Measurements from ENCODE around the gene BAZ2A. TPM values are rescaled to one million over a fixed set of nuclear protein-coding genes. Genes with fewer than 3 reads are reported as not detected.

Gene BAZ2A
- polyA plus RNA-seq, 1 experiment: 65.1 TPM

DNA sequence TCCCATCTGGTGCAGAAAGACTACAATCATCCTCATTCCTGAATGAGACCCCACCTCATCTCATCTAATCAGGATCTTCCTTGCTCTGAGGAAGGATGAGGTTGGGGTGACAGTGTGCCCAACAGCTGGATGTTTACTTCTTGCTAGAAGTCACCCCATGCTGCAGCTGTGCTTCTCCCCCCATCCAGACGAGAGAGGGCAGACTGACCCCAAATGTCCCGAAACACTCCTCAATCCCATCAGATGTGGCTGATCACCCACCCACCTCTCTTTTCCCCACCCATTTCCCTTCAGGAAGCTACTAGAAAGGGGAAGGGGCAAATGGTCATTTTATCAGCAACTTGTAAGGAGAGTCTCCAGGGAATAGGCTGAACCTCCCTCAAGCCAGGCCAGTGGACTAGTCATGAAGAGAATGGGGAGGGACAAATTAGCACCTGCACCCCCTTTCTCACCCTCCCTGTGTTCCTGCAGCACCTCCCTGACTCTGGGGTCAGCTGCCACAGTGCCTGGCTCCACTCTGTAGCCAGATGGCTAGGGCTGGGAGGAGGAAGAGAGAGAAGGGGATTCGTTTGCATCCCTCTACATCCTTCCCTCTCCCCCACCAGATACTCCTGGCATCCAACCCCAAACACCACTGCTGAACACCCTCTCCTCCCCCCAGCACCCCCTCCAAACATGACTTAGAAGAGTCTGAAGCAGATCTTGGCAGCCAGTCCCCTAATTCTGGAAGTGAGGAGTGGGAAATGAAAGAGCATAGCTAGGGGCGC, 2.8 kb upstream of the BAZ2A start:
- DNase-seq (ENCODE audit: low read depth): no peak
- H3K27me3 ChIP-seq (ENCODE audit: control insufficient read depth, insufficient read depth, low read length): no peaks in the 10 kb centered on the region
- POLR2A ChIA-PET: no interaction called here
- peaks cover 2% of the 10 kb centered on the region; the same call in 1 of the 2 replicates for H3K36me3 ChIP-seq (ENCODE audit: control insufficient read depth, insufficient read depth, low read length)
- CTCF ChIA-PET: interaction anchor here (0.9 to 5.2 kb wide), 4 partner anchors 22 to 119 kb away, joined by 3 to 41 read pairs (median 16); partner anchors contain the start of gene RBMS2
- TF ChIP-seq, protein P1, sequence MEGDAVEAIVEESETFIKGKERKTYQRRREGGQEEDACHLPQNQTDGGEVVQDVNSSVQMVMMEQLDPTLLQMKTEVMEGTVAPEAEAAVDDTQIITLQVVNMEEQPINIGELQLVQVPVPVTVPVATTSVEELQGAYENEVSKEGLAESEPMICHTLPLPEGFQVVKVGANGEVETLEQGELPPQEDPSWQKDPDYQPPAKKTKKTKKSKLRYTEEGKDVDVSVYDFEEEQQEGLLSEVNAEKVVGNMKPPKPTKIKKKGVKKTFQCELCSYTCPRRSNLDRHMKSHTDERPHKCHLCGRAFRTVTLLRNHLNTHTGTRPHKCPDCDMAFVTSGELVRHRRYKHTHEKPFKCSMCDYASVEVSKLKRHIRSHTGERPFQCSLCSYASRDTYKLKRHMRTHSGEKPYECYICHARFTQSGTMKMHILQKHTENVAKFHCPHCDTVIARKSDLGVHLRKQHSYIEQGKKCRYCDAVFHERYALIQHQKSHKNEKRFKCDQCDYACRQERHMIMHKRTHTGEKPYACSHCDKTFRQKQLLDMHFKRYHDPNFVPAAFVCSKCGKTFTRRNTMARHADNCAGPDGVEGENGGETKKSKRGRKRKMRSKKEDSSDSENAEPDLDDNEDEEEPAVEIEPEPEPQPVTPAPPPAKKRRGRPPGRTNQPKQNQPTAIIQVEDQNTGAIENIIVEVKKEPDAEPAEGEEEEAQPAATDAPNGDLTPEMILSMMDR (IDR thresholded peaks at IDR 0.05; ENCODE audit: insufficient read depth, low read depth, low read length): no peak
- peak overlapping the region; percentile 14; the same call in 1 of the 2 replicates for H3K4me3 ChIP-seq (ENCODE audit: low read depth, low read length)

- DNase-seq (ENCODE audit: low read depth): no peak
- H3K36me3 ChIP-seq (ENCODE audit: control insufficient read depth, insufficient read depth, low read length): peaks cover 2% of the 10 kb centered on the region; the same call in 1 of the 2 replicates
- H3K4me3 ChIP-seq (ENCODE audit: low read depth, low read length): peak overlapping the region; percentile 14; the same call in 1 of the 2 replicates
- TF ChIP-seq, protein P1 (IDR thresholded peaks at IDR 0.05; ENCODE audit: insufficient read depth, low read depth, low read length): no peak
- ChIA-PET CTCF (interaction anchor here (0.9 to 5.2 kb wide), 3 partner anchors 21 to 118 kb away, joined by 3 to 41 read pairs (median 4); partner anchors contain the start of gene RBMS2), POLR2A (no interaction called here)
- no peaks in the 10 kb centered on the region for H3K27me3 ChIP-seq (ENCODE audit: control insufficient read depth, insufficient read depth, low read length)
Measured at GRCh38 chr12:56631790-56632700, 1.9 kb upstream of the BAZ2A start.

DNA sequence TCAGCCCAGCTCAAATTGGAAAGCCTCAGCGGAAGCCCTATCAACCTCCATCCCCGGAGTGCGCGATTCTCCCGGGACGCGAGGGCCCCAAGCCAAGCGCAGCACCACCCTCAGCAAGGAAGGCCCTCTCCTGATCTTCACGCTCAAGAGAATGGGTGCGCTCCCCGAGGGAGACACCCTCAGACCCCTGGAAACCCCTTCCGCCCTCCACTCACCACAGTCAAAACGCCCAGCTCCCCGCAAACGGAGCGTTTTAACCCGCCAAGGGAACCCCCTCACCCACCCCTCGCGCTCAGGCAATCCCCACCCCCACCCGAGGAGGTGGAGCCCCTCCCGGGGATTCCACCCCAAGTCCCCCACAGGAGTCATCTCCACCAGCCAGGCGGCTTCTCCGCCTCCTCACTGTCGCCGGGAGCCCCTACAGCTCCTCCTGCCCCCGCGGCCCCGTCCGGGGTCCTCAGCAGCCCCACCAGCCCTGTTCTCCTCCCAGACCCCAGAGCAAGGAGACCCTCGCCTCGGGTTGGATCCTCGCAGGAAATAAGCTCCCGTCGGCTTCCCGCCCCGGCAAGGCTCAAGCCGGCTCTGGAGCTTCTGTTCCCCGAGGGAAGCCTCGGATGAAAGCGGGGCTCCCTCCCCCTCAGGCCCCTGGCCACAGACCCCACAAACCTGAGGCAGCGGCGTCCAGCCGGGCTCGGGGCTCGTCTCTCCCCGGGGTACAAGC, 507 bp downstream of the BAZ2A start:
- no peak for DNase-seq (ENCODE audit: low read depth)
- peaks cover 2% of the 10 kb centered on the region; the same call in 1 of the 2 replicates for H3K36me3 ChIP-seq (ENCODE audit: control insufficient read depth, insufficient read depth, low read length)
- POLR2A ChIA-PET: no interaction called here
- peak overlapping the region; percentile 94 for H3K4me3 ChIP-seq (ENCODE audit: low read depth, low read length)
- H3K27me3 ChIP-seq (ENCODE audit: control insufficient read depth, insufficient read depth, low read length): no peaks in the 10 kb centered on the region
- TF ChIP-seq, protein P1 (IDR thresholded peaks at IDR 0.05; ENCODE audit: insufficient read depth, low read depth, low read length): no peak
- CTCF ChIA-PET: interaction anchor here (1.0 to 1.3 kb wide), 4 partner anchors 12 to 36 kb away, joined by 3 to 5 read pairs (median 4); no protein-coding TSS in a partner anchor

DNA sequence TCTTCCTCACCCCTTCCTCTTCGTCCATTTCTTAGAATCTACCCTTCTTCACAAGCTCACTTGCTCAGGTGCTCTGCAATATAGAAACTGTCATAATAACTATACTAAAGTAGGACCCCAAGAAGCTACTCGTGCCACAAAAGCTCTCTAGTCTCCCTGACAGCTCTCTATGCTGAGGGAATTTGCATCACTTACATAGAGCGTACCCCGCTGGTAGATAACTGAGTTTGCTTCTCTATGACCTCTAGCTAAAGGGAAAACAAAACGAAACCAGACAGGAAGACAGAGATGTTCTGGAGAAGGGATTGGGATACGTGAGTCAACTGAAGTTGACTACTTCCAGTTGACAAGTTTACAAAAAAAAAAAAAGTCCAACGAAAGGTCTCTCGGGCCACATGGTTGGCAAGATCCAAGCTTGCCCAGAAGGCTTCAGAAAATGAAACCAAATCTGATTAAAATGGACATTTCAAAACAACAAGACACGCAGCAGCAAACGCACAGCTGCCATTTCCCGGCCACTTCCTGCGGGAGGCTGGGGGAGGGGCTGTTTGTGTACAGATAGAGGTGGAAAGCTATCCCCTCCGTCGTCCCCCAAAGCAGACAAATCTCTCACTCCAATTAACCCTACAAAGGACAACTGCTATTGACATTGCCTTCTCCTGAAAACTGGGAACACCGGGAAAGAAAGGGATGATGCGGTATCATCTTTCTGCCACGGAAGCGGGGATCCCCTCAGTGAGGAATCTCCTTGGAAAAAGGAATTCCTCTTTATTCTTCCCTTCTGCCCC, 1.3 kb downstream of the BAZ2A start:
- TF ChIP-seq, protein P1 (IDR thresholded peaks at IDR 0.05; ENCODE audit: insufficient read depth, low read depth, low read length): no peak
- ChIA-PET POLR2A (interaction anchor here (0.6 kb wide), 2 partner anchors 13 to 699 kb away, joined by 3 to 17 read pairs; no protein-coding TSS in a partner anchor), CTCF (interaction anchor here (0.7 to 1.8 kb wide), 9 partner anchors 8 to 127 kb away, joined by 3 to 5 read pairs (median 4); no protein-coding TSS in a partner anchor)
- Histone ChIP-seq H3K27me3 (ENCODE audit: control insufficient read depth, insufficient read depth, low read length) (no peaks in the 10 kb centered on the region), H3K4me3 (ENCODE audit: low read depth, low read length) (peak overlapping the region; percentile 94), H3K36me3 (ENCODE audit: control insufficient read depth, insufficient read depth, low read length) (peaks cover 2% of the 10 kb centered on the region; the same call in 1 of the 2 replicates)
- DNase-seq (ENCODE audit: low read depth): no peak

All from BJ (cell line).